ENCODE results near the gene SPI1.

The SPI1 gene

GRCh38 chr11:47406896-47407745 is 28.8 kb upstream of the SPI1 start:
- DNase-seq, result no peak

GRCh38 chr11:47403571-47403970 is 25.2 kb upstream of the SPI1 start:
- DNase-seq, result no peak

- no peak for DNase-seq
Measured at GRCh38 chr11:47403135-47403534, 24.8 kb upstream of the SPI1 start.

GRCh38 chr11:47400768-47401279 is 22.5 kb upstream of the SPI1 start:
- DNase-seq, result no peak

GRCh38 chr11:47399860-47400767 is 21.8 kb upstream of the SPI1 start:
- no peak for DNase-seq

- no peak for DNase-seq
Measured at GRCh38 chr11:47398551-47398950, 20.2 kb upstream of the SPI1 start.

GRCh38 chr11:47398011-47398410 is 19.7 kb upstream of the SPI1 start:
- no peak for DNase-seq

GRCh38 chr11:47396049-47396320 is 17.6 kb upstream of the SPI1 start:
- DNase-seq, result no peak

- DNase-seq, result no peak
Measured at GRCh38 chr11:47395223-47396048, 17.1 kb upstream of the SPI1 start.

- no peak for DNase-seq
Measured at GRCh38 chr11:47394322-47395222, 16.2 kb upstream of the SPI1 start.

GRCh38 chr11:47394050-47394321 is 15.6 kb upstream of the SPI1 start:
- no peak for DNase-seq

GRCh38 chr11:47393163-47394049 is 15.1 kb upstream of the SPI1 start:
- no peak for DNase-seq

- DNase-seq, result no peak
Measured at GRCh38 chr11:47392546-47393162, 14.3 kb upstream of the SPI1 start.

- no peak for DNase-seq
Measured at GRCh38 chr11:47391711-47392432, 13.5 kb upstream of the SPI1 start.

GRCh38 chr11:47391077-47391583 is 12.8 kb upstream of the SPI1 start:
- DNase-seq, result no peak

GRCh38 chr11:47390422-47390760 is 12.0 kb upstream of the SPI1 start:
- no peak for DNase-seq

GRCh38 chr11:47389577-47390421 is 11.5 kb upstream of the SPI1 start:
- DNase-seq, result no peak

GRCh38 chr11:47388697-47389576 is 10.6 kb upstream of the SPI1 start:
- DNase-seq, result no peak
